Astrocyte (in vitro differentiated cells and primary cell): Measurements from ENCODE around the gene THOC2.

ENCODE experiments used
- EZH2 ChIP-seq: IDR thresholded peaks from 2 replicates; pipeline ENCODE4 v1.6.1; 2012; ENCODE audit warnings: mild to moderate bottlenecking, low read length, inconsistent platforms; ENCODE audit not compliant: insufficient read depth
- TF ChIP-seq, protein P1 (sequence below): IDR thresholded peaks from 2 replicates; pipeline ENCODE4 v1.5.1; 2011; ENCODE audit warnings: low read depth, mild to moderate bottlenecking, inconsistent platforms, low read length, moderate library complexity; ENCODE audit not compliant: insufficient read depth

DNA sequence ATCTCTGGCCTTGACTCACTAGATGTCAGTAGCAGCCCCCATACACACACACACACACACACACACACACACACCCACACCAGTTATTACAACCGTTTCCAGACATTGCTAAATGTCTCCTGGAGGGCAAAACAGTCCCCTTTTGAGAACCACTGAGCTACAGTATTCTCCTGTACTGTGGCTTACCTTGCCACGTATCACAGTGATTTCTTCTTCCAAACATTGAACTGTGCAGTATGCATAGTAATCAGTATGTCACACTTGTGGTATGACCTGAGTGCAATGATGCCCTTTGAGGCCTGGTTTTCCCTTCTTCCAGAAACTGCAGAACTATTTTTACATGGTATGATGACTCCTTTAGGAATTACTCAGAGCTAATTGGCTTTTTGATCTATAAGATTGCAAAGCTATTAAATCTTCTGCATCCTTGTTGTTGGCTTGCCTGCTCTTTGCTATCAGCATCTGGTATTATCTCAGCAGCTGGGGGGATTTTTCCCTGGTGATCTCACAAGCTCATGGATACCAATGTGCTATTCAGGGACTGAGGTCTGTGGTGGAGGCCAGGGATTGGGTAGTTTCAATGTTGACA lies 3.6 kb upstream of the THOC2 start:
- TF ChIP-seq, protein P1, sequence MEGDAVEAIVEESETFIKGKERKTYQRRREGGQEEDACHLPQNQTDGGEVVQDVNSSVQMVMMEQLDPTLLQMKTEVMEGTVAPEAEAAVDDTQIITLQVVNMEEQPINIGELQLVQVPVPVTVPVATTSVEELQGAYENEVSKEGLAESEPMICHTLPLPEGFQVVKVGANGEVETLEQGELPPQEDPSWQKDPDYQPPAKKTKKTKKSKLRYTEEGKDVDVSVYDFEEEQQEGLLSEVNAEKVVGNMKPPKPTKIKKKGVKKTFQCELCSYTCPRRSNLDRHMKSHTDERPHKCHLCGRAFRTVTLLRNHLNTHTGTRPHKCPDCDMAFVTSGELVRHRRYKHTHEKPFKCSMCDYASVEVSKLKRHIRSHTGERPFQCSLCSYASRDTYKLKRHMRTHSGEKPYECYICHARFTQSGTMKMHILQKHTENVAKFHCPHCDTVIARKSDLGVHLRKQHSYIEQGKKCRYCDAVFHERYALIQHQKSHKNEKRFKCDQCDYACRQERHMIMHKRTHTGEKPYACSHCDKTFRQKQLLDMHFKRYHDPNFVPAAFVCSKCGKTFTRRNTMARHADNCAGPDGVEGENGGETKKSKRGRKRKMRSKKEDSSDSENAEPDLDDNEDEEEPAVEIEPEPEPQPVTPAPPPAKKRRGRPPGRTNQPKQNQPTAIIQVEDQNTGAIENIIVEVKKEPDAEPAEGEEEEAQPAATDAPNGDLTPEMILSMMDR = no peak
- no peak for TF ChIP-seq EZH2
